ENCODE data around the gene RBM10. TPM values are rescaled to one million over a fixed set of nuclear protein-coding genes. Genes with fewer than 3 reads are reported as not detected.

RBM10 gene
- total and polyA plus RNA-seq, 9 of the 15 experiments (the other 6 are each of a cell fraction or from before 2014, with no cell fraction given), result 1.1 to 61.7 (median 31.5) TPM

DNA sequence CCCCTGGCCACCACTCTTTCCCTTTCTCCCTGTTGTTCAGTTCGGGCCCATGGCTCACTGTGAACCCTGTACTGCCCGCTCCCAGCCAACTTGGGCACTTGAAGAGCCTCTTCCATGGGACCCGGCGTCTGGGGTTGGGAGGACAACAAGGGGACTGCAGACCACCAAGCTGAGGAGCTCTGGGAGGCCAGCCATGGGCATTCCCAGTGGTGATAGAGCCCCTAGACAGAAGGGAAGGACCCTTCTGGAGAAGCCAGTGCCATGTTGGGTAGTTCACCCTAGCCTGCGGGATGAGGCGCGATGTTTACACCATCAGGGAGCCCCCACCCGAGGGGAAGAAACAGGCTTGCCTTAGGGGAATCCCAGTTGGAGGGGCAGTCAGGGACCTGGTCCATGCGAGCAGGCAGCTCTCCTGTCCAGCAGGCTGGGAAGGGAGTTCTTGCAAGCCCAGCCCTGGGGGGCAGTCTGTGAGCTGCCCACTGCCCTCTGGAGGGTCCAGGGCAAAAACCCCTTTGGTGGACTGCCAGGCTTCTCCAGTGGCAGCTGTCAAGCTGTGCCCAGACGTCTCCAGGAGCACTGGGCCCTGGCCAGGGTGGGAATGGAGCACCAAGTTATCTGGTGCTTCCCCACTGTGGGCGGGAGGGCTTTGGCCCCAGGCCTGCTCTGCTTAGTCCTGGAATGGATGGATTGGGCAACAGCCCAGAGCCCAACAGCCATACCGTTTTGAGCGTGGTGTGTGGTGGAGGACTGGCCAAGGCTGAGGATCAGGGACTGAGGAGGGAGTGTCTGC lies 24.9 kb downstream of the RBM10 start (continued):
- no peak for TF ChIP-seq RERE (CRISPR knock-in tag; IDR thresholded peaks at IDR 0.05; ENCODE audit: borderline replicate concordance)
- TF ChIP-seq TFAM (CRISPR knock-in tag; conservative IDR thresholded peaks at IDR 0.05), result no peak
- no peak for TF ChIP-seq SETDB1 (IDR thresholded peaks at IDR 0.05; ENCODE audit: low read length)
- TF ChIP-seq NCOR1 (IDR thresholded peaks at IDR 0.05), result no peak
- no peak for TF ChIP-seq ZNF316 (IDR thresholded peaks at IDR 0.05)
- no peak for TF ChIP-seq FOXP1 (CRISPR knock-in tag; IDR thresholded peaks at IDR 0.05)
